Measurements from ENCODE around the gene XXYLT1.

- TF ChIP-seq POLR2A (IDR thresholded peaks at IDR 0.05) = no peak
- TF ChIP-seq, protein P1, sequence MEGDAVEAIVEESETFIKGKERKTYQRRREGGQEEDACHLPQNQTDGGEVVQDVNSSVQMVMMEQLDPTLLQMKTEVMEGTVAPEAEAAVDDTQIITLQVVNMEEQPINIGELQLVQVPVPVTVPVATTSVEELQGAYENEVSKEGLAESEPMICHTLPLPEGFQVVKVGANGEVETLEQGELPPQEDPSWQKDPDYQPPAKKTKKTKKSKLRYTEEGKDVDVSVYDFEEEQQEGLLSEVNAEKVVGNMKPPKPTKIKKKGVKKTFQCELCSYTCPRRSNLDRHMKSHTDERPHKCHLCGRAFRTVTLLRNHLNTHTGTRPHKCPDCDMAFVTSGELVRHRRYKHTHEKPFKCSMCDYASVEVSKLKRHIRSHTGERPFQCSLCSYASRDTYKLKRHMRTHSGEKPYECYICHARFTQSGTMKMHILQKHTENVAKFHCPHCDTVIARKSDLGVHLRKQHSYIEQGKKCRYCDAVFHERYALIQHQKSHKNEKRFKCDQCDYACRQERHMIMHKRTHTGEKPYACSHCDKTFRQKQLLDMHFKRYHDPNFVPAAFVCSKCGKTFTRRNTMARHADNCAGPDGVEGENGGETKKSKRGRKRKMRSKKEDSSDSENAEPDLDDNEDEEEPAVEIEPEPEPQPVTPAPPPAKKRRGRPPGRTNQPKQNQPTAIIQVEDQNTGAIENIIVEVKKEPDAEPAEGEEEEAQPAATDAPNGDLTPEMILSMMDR (IDR thresholded peaks at IDR 0.05) = no peak
These were observed 119.0 kb downstream of the XXYLT1 start for GRCh38 chr3:195151866-195152541.

Data from right lobe of liver (tissue), 4 donors.